ENCODE measurements around the gene PITPNC1. TPM values are rescaled to one million over a fixed set of nuclear protein-coding genes. Genes with fewer than 3 reads are reported as not detected.
"Not testable (repeated sequence)": the region's sequence is repeated elsewhere in the genome, so short reads cannot be mapped to it uniquely, and the experiment has no call there.

Gene PITPNC1
- total RNA-seq, 4 donors from 2014 or later, result 14.1 to 35.5 (median 31.8) TPM

- intact Hi-C loops (cut with DNase I), result loop anchor here (10.0 kb wide), 1 partner anchor 163 kb away; no protein-coding TSS in a partner anchor
Measured at GRCh38 chr17:67637901-67638641, 261.0 kb downstream of the PITPNC1 start.

DNA sequence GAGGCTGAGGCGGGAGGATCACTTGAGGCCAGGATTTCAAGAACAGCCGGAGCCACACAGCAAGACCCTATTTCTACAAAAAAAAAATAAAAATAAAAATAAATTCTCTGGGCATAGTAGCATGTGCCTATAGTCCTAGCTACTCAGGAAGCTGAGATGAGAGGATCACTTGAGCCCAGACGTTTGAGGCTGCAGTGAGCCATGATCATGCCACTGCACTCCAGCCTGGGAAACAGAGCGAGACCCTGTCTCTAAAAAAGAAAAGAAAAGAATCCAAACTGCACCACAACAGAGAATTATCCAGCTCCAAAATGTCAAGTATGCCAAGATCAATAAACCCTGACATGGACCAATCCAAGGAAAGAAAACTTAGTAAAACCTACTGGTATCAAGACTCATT is 261.8 kb downstream of the PITPNC1 start:
- H3K4me3 ChIP-seq, result no peak overlapping the region
- intact Hi-C loops (cut with DNase I), result loop anchor here (10.0 kb wide), 1 partner anchor 164 kb away; no protein-coding TSS in a partner anchor
- peaks cover 4 to 71% (median 64%) of the 10 kb centered on the region in 4 donors for H3K4me1 ChIP-seq
- TF ChIP-seq POLR2A (IDR thresholded peaks at IDR 0.05; ENCODE audit: low read depth) (no peak), POLR2AphosphoS5 (IDR thresholded peaks at IDR 0.05) (no peak), EP300 (IDR thresholded peaks at IDR 0.05) (no peak)
- H3K27ac ChIP-seq (replicated peaks in 1 of 4), result peak overlapping the region in 3 of 4 donors; percentile 65 to 84 (median 66)
- H3K27me3 ChIP-seq, result no peaks in the 10 kb centered on the region
- H3K9me3 ChIP-seq, result no peaks in the 10 kb centered on the region
- 94% methylated on average over 4 of the region's 4 CpGs for WGBS
- no peak for DNase-seq (ENCODE audit: extremely low spot score)
- peaks cover 0 to 3% (median 0%) of the 10 kb centered on the region in 4 donors for H3K36me3 ChIP-seq

More at GRCh38 chr17:67637901-67638641, 261.0 kb downstream of the PITPNC1 start:
- no peak overlapping the region for H3K4me3 ChIP-seq
- no peaks in the 10 kb centered on the region for H3K27me3 ChIP-seq
- DNase-seq (ENCODE audit: extremely low spot score), result no peak
- peaks cover 0 to 5% (median 2%) of the 10 kb centered on the region in 4 donors for H3K36me3 ChIP-seq
- peak overlapping the region; percentile 41 to 84 (median 66) for H3K27ac ChIP-seq (replicated peaks in 1 of 4)
- H3K4me1 ChIP-seq, result peaks cover 4 to 79% (median 71%) of the 10 kb centered on the region in 4 donors
- 66% methylated on average over 8 of the region's 8 CpGs for WGBS
- no peak for TF ChIP-seq EP300 (IDR thresholded peaks at IDR 0.05)
- no peaks in the 10 kb centered on the region for H3K9me3 ChIP-seq

- Histone ChIP-seq H3K4me1 (peaks cover 0 to 64% (median 57%) of the 10 kb centered on the region in 4 donors), H3K36me3 (peaks cover 0 to 5% (median 0%) of the 10 kb centered on the region in 4 donors), H3K9me3 (no peaks in the 10 kb centered on the region), H3K27me3 (no peaks in the 10 kb centered on the region), H3K4me3 (no peak overlapping the region), H3K27ac (replicated peaks in 1 of 4) (peak overlapping the region; percentile 61 to 84 (median 66))
- TF ChIP-seq POLR2AphosphoS5 (IDR thresholded peaks at IDR 0.05) (no peak), POLR2A (IDR thresholded peaks at IDR 0.05; ENCODE audit: low read depth) (no peak), EP300 (IDR thresholded peaks at IDR 0.05) (no peak), CTCF (IDR thresholded peaks at IDR 0.05) (no peak)
- intact Hi-C loops (cut with DNase I), result loop anchor here (10.0 kb wide), 1 partner anchor 165 kb away; no protein-coding TSS in a partner anchor
- 42% methylated on average over 4 of the region's 4 CpGs for WGBS
- no peak for DNase-seq (ENCODE audit: extremely low spot score)
Measured at GRCh38 chr17:67639555-67639954, 262.5 kb downstream of the PITPNC1 start.

- Histone ChIP-seq H3K4me3 (no peak overlapping the region), H3K4me1 (peaks cover 0 to 60% (median 54%) of the 10 kb centered on the region in 4 donors), H3K27ac (replicated peaks in 1 of 4) (peak overlapping the region; percentile 61 to 84 (median 66)), H3K36me3 (peaks cover 0 to 5% (median 0%) of the 10 kb centered on the region in 4 donors), H3K27me3 (no peaks in the 10 kb centered on the region), H3K9me3 (no peaks in the 10 kb centered on the region)
- DNase-seq (ENCODE audit: extremely low spot score), result no peak
- TF ChIP-seq CTCF (IDR thresholded peaks at IDR 0.05) (no peak), POLR2AphosphoS5 (IDR thresholded peaks at IDR 0.05) (no peak), POLR2A (IDR thresholded peaks at IDR 0.05; ENCODE audit: low read depth) (no peak), EP300 (IDR thresholded peaks at IDR 0.05) (no peak)
- WGBS, result 68% methylated on average over 8 of the region's 8 CpGs
- intact Hi-C loops (cut with DNase I), result loop anchor here (10.0 kb wide), 1 partner anchor 165 kb away; no protein-coding TSS in a partner anchor
Measured at GRCh38 chr17:67639979-67640378, 262.9 kb downstream of the PITPNC1 start.

- no peaks in the 10 kb centered on the region for H3K27me3 ChIP-seq
- no peaks in the 10 kb centered on the region for H3K9me3 ChIP-seq
- H3K27ac ChIP-seq (replicated peaks in 1 of 4), result no peak overlapping the region
- no peak for DNase-seq (ENCODE audit: extremely low spot score)
- H3K4me1 ChIP-seq, result peaks cover 0 to 35% (median 29%) of the 10 kb centered on the region in 4 donors
- no peak for TF ChIP-seq POLR2A (IDR thresholded peaks at IDR 0.05; ENCODE audit: low read depth)
- H3K36me3 ChIP-seq, result peaks cover 0 to 5% (median 0%) of the 10 kb centered on the region in 4 donors
- H3K4me3 ChIP-seq, result no peak overlapping the region
- intact Hi-C loops (cut with DNase I), result no loop called here
- 74% methylated on average over 5 of the region's 5 CpGs for WGBS
Measured at GRCh38 chr17:67642488-67642887, 265.4 kb downstream of the PITPNC1 start.

DNA sequence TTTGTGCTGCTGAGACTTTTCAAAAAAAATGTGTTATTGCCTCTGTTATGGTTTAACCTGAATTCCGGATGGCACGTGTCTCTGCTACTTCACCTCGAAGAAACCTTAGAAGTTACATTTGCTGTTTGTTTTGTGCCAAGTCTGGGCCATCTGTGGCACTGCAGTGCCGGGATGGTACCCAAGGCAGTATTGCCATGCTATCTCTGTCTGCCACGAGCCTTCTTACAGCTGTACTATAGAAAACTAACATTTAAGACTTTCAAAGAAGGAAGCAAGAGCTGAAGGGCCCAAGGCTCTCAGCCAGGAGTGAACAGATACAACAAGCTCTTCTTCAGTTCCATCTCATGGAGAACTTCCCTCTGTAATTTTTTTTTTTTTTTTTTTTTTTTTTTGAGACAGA is 267.0 kb downstream of the PITPNC1 start:
- no peak for TF ChIP-seq EP300 (IDR thresholded peaks at IDR 0.05)
- no peak for TF ChIP-seq POLR2A (IDR thresholded peaks at IDR 0.05; ENCODE audit: low read depth)
- TF ChIP-seq POLR2AphosphoS5 (IDR thresholded peaks at IDR 0.05), result no peak
- TF ChIP-seq CTCF (IDR thresholded peaks at IDR 0.05), result no peak
- peaks cover 3 to 30% (median 22%) of the 10 kb centered on the region in 4 donors for H3K4me1 ChIP-seq
- no peak overlapping the region for H3K4me3 ChIP-seq
- intact Hi-C loops (cut with DNase I), result no loop called here
- no peaks in the 10 kb centered on the region for H3K9me3 ChIP-seq
- no peak overlapping the region for H3K27ac ChIP-seq (replicated peaks in 1 of 4)
- 94% methylated on average over 5 of the region's 5 CpGs for WGBS
- peaks cover 0 to 5% (median 0%) of the 10 kb centered on the region in 4 donors for H3K36me3 ChIP-seq
- no peaks in the 10 kb centered on the region for H3K27me3 ChIP-seq
- no peak for DNase-seq (ENCODE audit: extremely low spot score)

DNA sequence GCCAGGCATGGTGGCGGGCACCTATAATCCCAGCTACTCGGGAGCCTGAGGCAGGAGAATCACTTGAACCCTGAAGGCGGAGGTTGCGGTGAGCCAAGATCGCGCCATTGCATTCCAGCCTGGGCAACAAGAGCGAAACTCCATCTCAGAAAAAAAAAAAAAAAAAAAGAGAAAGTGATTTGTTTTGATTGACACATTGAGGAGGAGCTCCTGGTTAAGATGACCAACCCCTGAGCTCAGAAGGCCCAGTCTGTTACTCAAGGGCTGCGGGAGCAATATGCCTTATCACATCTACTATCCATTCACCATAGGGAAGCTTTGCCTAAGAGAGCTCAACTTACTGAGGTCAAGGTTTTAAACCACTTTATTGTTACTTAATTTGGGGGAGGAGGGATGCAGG is 268.1 kb downstream of the PITPNC1 start:
- H3K27me3 ChIP-seq; H3K36me3 ChIP-seq; H3K4me3 ChIP-seq; DNase-seq (ENCODE audit: extremely low spot score); intact Hi-C loops (cut with DNase I); H3K9me3 ChIP-seq; H3K27ac ChIP-seq (replicated peaks in 1 of 4): not testable (repeated sequence)
- peaks cover 8 to 24% (median 13%) of the 10 kb centered on the region in 4 donors for H3K4me1 ChIP-seq
- WGBS, result 84% methylated on average over 8 of the region's 8 CpGs

All from esophagus muscularis mucosa (tissue), 4 donors.